GM10847 (cell line): ENCODE data around the gene CAMTA2.

Source experiments
- POLR2A ChIP-seq: IDR thresholded peaks from 2 replicates; pipeline ENCODE4 v1.6.1; 2011; ENCODE audit not compliant: insufficient read length; ENCODE audit errors: extremely low read depth

Gene CAMTA2

GRCh38 chr17:4948166-4948930, 39.1 kb downstream of the CAMTA2 start, which contains the start of gene PFN1:
Gene PFN1 (minus strand): TSS chr17:4948530. CDS start chr17:4948394, 136 bp downstream.
- TF ChIP-seq POLR2A: peak; percentile 96

GRCh38 chr17:4947411-4948165, 39.9 kb downstream of the CAMTA2 start:
- no peak for TF ChIP-seq POLR2A

DNA sequence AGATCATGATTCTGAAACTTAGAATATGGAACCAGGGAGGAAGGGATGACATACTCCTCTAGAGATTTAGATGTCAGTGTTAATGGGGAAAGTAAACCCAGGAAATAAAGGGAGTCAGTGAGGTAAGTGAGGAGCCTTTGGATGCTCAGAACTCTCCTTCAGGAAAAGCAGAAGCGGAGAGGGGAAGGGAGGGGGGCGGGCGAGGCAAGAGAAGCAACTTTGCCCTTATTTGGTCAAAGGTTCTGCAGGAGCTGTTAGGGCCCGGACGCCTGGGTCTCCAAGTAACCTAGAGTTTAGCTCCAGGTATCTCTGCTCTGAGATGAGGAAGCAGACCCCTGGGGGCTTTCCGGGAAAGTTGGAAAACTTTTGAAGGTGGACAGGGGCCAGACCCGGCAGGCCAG, 40.5 kb downstream of the CAMTA2 start:
- no peak for TF ChIP-seq POLR2A

DNA sequence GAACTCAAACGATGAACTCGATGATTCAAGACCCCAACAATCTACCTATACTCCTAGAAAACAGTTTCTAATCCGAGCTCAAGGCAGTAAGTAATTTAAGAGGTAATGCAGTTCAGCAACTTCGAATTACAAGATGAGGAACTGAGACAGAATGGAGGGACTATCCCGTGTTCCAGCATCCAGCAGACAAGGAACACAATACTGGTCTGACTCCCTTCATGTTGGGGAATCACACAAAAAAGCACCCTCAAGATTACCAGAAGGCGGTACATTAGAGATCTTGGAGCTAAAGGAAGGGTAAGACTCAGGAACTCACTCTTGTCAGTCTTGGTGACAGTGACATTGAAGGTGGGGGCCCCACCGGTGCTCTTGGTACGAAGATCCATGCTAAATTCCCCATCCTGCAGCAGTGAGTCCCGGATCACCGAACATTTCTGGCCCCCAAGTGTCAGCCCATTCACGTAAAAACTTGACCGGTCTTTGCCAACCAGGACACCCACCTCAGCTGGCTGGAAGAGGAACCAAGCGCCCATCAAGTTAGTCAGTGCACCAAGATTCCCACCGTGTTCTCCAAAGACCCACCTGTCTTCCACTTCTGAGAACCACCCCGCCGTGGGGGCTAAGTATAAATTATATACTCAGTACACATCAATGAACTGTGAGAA, 41.0 kb downstream of the CAMTA2 start:
- no peak for TF ChIP-seq POLR2A

DNA sequence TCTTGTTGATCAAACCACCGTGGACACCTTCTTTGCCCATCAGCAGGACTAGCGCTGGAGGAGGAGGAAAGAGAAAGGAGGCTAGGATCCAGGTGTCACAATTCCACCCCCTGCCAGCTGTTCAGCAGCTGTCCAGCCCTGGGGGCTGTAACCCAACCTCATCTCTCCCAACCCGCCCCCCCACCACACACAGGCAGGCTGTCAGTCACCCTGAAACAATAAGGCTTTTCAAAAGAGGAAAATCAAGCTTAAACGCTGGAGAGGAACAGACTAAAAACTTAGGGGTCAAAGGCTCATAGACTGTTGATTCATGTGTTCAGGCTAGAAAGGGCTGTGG, 41.6 kb downstream of the CAMTA2 start:
- no peak for TF ChIP-seq POLR2A

DNA sequence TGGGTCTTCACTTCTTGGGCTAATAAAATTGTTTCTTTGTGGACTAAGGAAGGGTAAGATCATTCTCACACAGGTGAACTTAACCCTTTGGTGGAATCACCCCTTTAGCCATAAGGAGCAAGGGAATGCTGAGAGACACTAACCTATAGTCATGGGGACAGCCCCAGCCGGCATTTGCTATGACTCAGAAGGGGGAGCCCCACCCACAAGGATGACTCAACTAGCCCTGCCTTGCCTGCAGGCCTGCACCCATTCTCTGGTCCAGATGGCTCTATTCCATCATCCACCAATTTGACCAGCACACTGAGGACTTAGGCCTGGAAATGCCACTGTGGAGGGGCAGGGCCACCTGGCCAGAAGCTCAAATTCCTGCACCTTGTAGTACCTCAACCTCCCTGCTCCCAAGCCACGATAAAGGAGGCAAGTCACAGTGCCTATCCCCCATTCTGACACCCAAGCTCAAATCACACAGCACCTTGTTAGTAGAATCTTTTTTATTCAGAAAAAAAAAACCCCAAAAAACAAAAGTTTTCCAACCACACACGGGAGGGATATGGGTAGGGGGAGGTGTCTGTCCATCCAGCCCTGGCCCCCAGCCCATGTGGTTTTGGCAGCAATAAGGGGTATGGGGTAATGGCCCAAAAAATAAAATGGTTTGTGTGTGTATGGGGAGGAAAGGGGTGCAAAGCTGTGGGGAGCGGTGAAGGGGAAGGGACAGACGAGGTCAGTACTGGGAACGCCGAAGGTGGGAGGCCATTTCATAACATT, 42.1 kb downstream of the CAMTA2 start:
- TF ChIP-seq POLR2A: peak; percentile 61

GRCh38 chr17:4944554-4945175, 42.8 kb downstream of the CAMTA2 start:
- TF ChIP-seq POLR2A: peak; percentile 41

DNA sequence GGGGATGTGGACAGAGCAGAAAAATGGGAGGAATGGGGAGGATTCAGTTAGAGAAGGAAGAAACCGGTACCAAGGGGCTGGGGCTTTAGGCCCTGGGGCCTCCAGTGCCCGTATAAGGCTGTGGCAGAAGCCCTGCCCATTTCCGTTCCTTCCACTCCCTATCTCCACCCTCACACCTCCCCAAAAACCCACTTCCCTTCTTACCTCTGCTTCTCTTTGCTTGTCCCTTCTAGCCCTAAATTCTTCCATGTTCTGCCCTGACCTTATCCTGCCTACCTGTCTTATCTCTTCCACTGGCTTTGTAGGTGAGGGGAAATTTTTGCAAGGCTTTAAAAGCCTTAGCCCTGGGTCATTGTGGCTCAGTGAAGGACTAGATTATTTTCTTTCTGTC, 43.3 kb downstream of the CAMTA2 start:
- no peak for TF ChIP-seq POLR2A

DNA sequence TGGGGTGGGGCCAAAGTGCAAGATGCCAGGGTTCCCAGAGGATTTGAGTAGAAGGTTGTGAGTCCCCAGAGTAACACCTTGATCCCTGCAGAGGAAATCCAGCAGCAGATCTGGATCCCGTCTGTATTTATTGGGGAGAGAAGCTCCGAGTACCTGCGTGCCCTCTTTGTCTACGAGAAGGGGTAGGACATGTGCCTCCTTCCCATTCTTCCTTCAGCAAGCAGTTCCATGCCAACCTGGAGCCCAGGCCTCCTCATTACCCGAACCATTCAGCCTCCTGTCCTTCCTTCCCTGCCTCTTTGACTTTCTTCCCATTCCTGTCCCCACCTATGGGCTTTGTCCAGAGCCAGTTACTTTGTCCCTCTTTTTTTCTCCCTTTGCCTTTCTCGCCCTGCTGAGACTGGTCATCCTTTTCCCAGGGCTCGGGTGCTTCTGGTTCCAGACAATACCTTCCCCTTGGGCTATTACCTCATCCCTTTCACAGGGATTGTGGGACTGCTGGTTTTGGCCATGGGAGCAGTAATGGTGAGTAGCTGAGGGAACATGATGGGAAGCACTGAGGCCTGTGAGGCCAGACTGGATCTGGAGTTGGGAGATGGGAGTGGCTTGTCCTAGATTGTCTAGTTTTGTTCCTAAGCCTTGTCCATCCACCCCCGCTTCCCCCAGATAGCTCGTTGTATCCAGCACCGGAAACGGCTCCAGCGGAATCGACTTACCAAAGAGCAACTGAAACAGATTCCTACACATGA, 44.5 kb downstream of the CAMTA2 start:
- no peak for TF ChIP-seq POLR2A

- TF ChIP-seq POLR2A: no peak
Observed at GRCh38 chr17:4941319-4941610, 46.2 kb downstream of the CAMTA2 start.

DNA sequence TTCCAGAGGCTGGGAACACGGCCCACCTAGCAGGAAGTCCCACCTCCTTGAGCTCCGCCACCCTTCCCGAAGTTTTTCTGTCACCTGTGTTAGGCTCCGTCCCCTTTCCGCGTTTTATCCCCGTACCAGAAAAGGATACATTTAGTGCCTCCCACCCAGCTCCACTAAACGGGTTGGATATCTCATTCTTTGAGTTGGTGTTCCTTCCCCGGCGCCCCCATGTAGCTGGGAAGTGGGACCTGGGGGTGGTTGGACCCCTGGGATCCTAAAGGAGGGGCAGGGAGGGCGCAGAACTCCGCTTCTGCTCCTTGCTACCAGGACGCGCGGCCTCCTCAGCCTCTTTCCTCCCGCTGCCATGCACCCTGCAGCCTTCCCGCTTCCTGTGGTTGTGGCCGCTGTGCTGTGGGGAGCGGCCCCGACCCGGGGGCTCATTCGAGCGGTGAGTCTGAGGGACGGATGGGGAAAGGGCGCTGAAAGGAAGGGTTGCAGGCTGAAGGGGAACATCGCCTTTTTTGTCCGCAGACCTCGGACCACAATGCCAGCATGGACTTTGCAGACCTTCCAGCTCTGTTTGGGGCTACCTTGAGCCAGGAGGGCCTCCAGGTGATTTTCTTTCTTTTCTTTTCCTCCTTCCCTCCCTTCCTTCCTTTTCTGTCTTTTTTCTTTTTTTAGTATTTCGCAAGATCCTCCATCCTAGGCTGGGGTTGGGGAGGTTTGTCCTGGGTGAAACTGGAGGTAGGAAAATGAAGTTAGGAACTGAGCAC, 46.7 kb downstream of the CAMTA2 start:
- no peak for TF ChIP-seq POLR2A

DNA sequence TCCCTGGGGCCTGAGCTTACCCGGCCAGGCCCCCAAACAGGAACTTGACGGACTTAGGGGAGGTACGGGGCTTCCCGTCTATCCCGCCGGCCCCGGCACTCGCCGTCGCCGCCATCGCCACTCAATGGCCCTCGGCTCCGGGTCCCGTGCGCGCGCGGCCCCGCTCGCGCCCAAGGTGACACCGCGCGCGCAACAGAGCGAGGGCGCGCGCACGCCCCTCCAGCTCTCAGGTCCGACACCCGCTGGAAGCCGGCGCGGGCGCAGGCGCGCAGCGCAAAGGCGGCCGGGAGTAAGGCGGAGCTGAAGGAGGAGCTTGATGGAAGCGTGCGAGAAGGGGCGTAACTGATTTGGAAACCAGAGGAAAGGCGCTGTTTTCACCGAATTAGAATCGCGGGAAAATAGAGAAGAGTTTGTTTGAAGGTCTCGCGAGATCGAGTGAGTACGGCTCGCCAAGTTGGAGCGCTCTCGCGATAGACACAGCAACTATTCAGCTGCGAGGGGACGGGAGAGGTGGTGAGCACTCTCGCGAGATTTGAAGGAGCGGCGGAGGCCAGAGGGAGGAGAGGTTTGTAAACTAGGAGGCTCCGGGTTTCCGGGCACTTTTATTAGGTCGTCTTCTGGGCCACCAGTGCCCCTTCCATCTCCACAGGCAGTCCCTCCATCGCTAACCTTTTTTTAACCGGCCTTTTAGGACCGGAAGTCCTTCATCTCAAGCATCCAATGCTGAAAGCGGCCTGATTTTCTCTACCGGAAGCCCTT, 47.5 kb downstream of the CAMTA2 start, which contains the start of the genes RNF167 and SLC25A11:
Gene RNF167 (plus strand): TSS at position 473 of the 759 bp plus-strand sequence. CDS start 642 bp downstream, outside the sequence.
Gene SLC25A11 (minus strand): TSS at position 251 of the 759 bp plus-strand sequence. CDS start 136 bp downstream, at position 115.
- peak; percentile 87 for TF ChIP-seq POLR2A

DNA sequence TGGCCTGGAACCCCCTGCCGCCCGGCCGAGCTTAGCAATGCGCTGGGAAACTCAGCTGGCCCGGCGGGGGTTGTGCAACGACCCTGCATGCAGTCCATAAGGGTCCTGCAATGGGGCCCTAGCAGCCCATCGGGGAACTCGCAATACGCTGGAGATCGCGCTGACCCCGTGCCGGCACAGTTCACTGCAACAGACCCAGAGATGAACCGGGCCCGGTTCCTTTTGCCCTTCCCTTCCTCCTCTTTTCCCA, 48.0 kb downstream of the CAMTA2 start:
- no peak for TF ChIP-seq POLR2A
